Body of pancreas (tissue), 4 donors: ENCODE results near the gene CHMP1B. TPM values are rescaled to one million over a fixed set of nuclear protein-coding genes. Genes with fewer than 3 reads are reported as not detected.

ENCODE experiments used
- ATAC-seq: fragments of 150-250 bp; one replicate; pipeline ENCODE4 v1.9.1; 2016
- DNase-seq, 4 donors: peaks; one replicate each; pipeline ENCODE4 v3.0.0-alpha.2; 2019
- H3K27ac ChIP-seq, 4 donors: fragments of 200-600 bp; sonication (generic); 1 replicate in 3 of 4; 2 replicates in 1 of 4; pipeline versions ENCODE4 v1.5.1 to v1.6.1; 2016 to 2019; ENCODE audit warnings: mild to moderate bottlenecking in 1 of 4, mixed read lengths in 1 of 4, moderate library complexity in 1 of 4
- H3K27me3 ChIP-seq, 2 donors: fragments of 200-600 bp; sonication (generic); one replicate each; pipeline ENCODE4 v1.6.0; 2016; ENCODE audit warnings: mild to moderate bottlenecking in 1 of 2
- H3K36me3 ChIP-seq, 2 donors: fragments of 200-600 bp; sonication (generic); replicated peaks in 1 of 2; 2 replicates each; pipeline ENCODE4 v1.5.1; 2016; ENCODE audit warnings: low read depth in 2 of 2; ENCODE audit not compliant: insufficient read depth in 1 of 2
- H3K4me1 ChIP-seq: fragments of 200-600 bp; sonication (generic); one replicate; pipeline ENCODE4 v1.6.0; 2016
- H3K4me3 ChIP-seq, 2 donors: fragments of 200-600 bp; sonication (generic); 1 replicate in 1 of 2; 2 replicates in 1 of 2; pipeline ENCODE4 v1.5.1; 2016 to 2019
- H3K9me3 ChIP-seq, 3 donors: fragments of 200-600 bp; sonication (generic); 1 replicate in 2 of 3; 2 replicates in 1 of 3; pipeline ENCODE4 v1.5.1; 2016
- POLR2A ChIP-seq, 3 donors: fragments of 450-650 bp; IDR thresholded peaks; one replicate each; pipeline ENCODE4 v1.6.1; 2016; ENCODE audit warnings: antibody characterized with exemption in 3 of 3, mild to moderate bottlenecking in 2 of 3
- WGBS, 2 donors: methylation state at CpG; one replicate each; pipeline ENCODE4 v1.1.5; 2017; 5-methylcytosine and 5-hydroxymethylcytosine counted together
- intact Hi-C: fragments of 100-400 bp; cut with DNase I; formaldehyde crosslinking; loops from one replicate; pipeline ENCODE4 v1.15.1; 2023
- total RNA-seq, 2 donors: library from RNA; depleted of rRNA; stranded (reverse); fragments of >200 nt; gene quantifications; one replicate each; pipeline ENCODE4 v1.1.0, GENCODE V29; 2016
- TF ChIP-seq, protein P1 (sequence below), 7 experiments: fragments of 450-650 bp in 4 of 7; fragments of 200-600 bp in 3 of 7; sonication (generic) in 3 of 7; IDR thresholded peaks; one replicate each; pipeline ENCODE4 v1.5.1; 2016 to 2019; ENCODE audit warnings: antibody characterized with exemption in 7 of 7

The CHMP1B gene
- total RNA-seq, 2 donors from 2014 or later, result 23.1 to 27.4 TPM

- no peak overlapping the region for H3K4me3 ChIP-seq
- WGBS, 2 donors, result 49 to 73% methylated on average over 2 of the region's 2 CpGs
- DNase-seq (no peak), ATAC-seq (no peak)
- H3K27ac ChIP-seq, result no peak overlapping the region
- TF ChIP-seq, protein P1, sequence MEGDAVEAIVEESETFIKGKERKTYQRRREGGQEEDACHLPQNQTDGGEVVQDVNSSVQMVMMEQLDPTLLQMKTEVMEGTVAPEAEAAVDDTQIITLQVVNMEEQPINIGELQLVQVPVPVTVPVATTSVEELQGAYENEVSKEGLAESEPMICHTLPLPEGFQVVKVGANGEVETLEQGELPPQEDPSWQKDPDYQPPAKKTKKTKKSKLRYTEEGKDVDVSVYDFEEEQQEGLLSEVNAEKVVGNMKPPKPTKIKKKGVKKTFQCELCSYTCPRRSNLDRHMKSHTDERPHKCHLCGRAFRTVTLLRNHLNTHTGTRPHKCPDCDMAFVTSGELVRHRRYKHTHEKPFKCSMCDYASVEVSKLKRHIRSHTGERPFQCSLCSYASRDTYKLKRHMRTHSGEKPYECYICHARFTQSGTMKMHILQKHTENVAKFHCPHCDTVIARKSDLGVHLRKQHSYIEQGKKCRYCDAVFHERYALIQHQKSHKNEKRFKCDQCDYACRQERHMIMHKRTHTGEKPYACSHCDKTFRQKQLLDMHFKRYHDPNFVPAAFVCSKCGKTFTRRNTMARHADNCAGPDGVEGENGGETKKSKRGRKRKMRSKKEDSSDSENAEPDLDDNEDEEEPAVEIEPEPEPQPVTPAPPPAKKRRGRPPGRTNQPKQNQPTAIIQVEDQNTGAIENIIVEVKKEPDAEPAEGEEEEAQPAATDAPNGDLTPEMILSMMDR (IDR thresholded peaks at IDR 0.05), result no peak
- no peak for TF ChIP-seq POLR2A (IDR thresholded peaks at IDR 0.05)
- no peaks in the 10 kb centered on the region for H3K27me3 ChIP-seq
- no peaks in the 10 kb centered on the region for H3K4me1 ChIP-seq
- no peaks in the 10 kb centered on the region for H3K9me3 ChIP-seq
- no peaks in the 10 kb centered on the region for H3K36me3 ChIP-seq
- intact Hi-C loops, result no loop called here
Measured at GRCh38 chr18:11864471-11864870, 13.3 kb downstream of the CHMP1B start.

DNA sequence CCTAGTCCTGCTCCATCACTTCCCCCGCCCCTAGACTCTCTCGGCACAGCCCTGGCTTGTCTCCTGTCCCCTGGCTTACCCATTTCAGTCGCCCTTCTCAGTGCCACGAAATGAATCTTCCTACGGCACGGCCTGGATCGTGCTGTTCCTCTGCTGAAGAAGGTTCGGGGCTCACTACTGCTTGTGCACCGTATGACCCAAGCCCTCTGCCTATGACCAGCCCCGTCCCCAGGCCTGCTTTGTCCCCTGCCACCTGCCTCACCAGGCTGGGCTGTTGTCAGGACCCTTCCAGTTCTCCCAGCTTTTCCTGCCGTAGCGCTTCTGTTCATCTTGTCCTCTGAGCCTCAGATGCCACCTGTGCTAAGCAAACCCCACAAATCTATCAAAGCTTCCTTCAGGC lies 13.9 kb downstream of the CHMP1B start:
- Histone ChIP-seq H3K4me3 (no peak overlapping the region), H3K9me3 (no peaks in the 10 kb centered on the region), H3K36me3 (no peaks in the 10 kb centered on the region), H3K27ac (no peak overlapping the region), H3K27me3 (no peaks in the 10 kb centered on the region), H3K4me1 (no peaks in the 10 kb centered on the region)
- DNase-seq (no peak), ATAC-seq (no peak)
- 76 to 80% methylated on average over 11 to 12 of the region's 12 CpGs for WGBS, 2 donors
- intact Hi-C loops, result no loop called here
- no peak for TF ChIP-seq POLR2A (IDR thresholded peaks at IDR 0.05)
- TF ChIP-seq, protein P1 (IDR thresholded peaks at IDR 0.05), result no peak

GRCh38 chr18:11866329-11866728 lies 15.1 kb downstream of the CHMP1B start:
- H3K36me3 ChIP-seq, result no peaks in the 10 kb centered on the region
- ATAC-seq (no peak), DNase-seq (no peak)
- no peaks in the 10 kb centered on the region for H3K9me3 ChIP-seq
- WGBS, 2 donors, result 57 to 78% methylated on average over 10 of the region's 10 CpGs
- H3K27ac ChIP-seq, result no peak overlapping the region
- no peak overlapping the region for H3K4me3 ChIP-seq
- TF ChIP-seq, protein P1 (IDR thresholded peaks at IDR 0.05), result no peak
- TF ChIP-seq POLR2A (IDR thresholded peaks at IDR 0.05), result no peak
- intact Hi-C loops, result no loop called here
- H3K4me1 ChIP-seq, result no peaks in the 10 kb centered on the region
- H3K27me3 ChIP-seq, result no peaks in the 10 kb centered on the region

GRCh38 chr18:11866764-11867163 lies 15.6 kb downstream of the CHMP1B start:
- no peak overlapping the region for H3K27ac ChIP-seq

DNA sequence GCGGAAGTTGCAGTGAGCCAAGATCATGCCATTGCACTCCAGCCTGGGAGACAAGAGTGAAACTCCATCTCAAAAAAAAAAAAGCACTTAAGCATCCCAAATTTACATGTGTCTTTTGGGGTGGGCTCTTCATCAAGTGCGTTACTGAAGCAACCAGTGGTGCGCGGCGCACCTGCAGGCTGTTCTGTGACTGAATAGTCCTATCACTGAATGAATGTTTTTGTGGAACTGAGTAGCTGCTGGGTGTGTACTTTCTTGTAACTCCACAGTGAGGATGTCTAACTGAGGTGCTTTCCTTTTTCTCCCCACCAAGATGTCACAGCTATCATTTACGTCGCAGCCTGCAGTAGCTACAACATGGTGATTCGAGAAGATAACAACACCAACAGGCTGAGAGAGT lies 17.0 kb downstream of the CHMP1B start:
- intact Hi-C loops, result no loop called here

More at GRCh38 chr18:11866764-11867163, 15.6 kb downstream of the CHMP1B start:
- Histone ChIP-seq H3K4me3 (no peak overlapping the region), H3K36me3 (no peaks in the 10 kb centered on the region), H3K9me3 (no peaks in the 10 kb centered on the region), H3K27me3 (no peaks in the 10 kb centered on the region), H3K4me1 (no peaks in the 10 kb centered on the region)
- intact Hi-C loops, result no loop called here
- no peak for ATAC-seq
- no peak for TF ChIP-seq POLR2A (IDR thresholded peaks at IDR 0.05)
- TF ChIP-seq, protein P1 (IDR thresholded peaks at IDR 0.05), result no peak
- no peak for DNase-seq
- 42 to 49% methylated on average over 4 to 5 of the region's 5 CpGs for WGBS, 2 donors

More for the DNA sequence above, 17.0 kb downstream of the CHMP1B start:
- WGBS, 2 donors, result 90 to 96% methylated on average over 8 of the region's 8 CpGs
- no peaks in the 10 kb centered on the region for H3K9me3 ChIP-seq
- H3K4me3 ChIP-seq, result no peak overlapping the region
- ATAC-seq (no peak), DNase-seq (no peak)
- H3K4me1 ChIP-seq, result peaks cover 6% of the 10 kb centered on the region
- no peaks in the 10 kb centered on the region for H3K27me3 ChIP-seq
- TF ChIP-seq POLR2A (IDR thresholded peaks at IDR 0.05), result no peak
- TF ChIP-seq, protein P1 (IDR thresholded peaks at IDR 0.05), result no peak
- no peak overlapping the region for H3K27ac ChIP-seq
- no peaks in the 10 kb centered on the region for H3K36me3 ChIP-seq
